D341Med (cell line): ENCODE measurements around the gene QRICH2.
"Not testable (repeated sequence)": the region's sequence is repeated elsewhere in the genome, so short reads cannot be mapped to it uniquely, and the experiment has no call there.

ENCODE experiments used
- DNase-seq: peaks from one replicate; pipeline ENCODE4 v3.0.0; 2012; ENCODE audit warnings: low spot score

Gene QRICH2

DNA sequence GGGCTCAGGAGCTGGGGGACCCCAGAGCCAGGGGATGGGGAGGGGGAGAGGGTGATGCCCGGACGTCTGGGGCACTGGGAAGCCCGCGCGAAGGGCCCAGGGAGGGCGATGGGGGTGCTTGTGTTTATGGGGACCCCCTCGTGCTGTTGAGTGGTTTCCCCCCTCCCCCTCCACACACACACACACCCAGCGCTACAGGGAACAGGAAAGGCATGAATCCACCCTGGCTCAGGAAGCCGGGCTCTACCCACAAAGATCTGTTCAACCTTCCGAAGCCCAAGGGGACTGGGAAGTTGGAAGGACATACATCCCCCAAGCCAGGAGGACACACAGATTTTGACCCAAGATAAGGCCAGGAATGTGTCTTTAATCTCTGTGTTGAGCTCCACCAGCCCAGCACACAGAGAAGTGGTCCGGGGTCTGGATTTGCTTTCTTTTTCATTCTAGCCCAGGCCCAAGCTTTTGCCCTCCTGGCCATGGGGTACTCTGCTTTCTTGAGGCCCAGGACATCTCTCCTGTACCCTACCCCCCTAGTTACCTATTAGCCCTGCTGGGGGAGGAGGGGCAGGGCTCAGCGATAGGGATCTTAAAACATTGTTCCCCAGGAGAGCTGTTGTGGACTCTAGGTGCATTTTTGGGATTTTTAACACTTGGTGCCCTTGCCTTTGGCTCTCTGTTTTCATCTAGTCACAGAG, 41.7 kb downstream of the QRICH2 start:
- peak; percentile 44 for DNase-seq

DNA sequence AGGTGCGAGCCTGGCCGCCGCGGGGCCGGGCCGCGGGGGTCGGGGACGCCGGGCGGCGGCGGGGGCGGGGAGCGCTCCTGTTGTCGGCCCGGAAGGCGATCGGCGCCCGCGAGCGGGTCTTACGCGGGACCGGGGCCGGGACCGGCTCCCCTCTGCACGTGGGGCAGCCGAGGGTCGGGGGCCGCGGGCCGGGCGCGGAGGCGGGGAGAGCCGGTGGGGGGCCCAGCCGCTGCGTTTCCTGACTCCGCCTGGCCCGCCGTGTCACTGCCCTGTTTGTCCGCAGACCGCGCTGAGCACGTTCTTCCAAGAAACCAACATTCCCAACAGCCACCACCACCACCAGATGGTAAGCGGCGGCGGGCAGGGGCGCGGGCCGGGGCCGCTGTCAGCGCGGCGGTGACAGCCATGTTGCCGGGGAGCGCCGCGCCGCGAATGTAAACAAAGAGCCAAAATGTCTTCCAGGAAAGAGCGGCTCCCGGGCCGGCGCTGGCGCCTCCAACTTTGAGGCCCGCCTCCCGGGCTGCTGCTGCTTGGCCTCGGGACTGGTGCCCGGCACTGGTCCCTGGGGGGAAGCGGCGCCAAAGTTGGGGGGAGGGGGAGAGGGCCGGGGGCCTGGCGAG, 42.3 kb downstream of the QRICH2 start:
- peak; percentile 89 for DNase-seq

DNA sequence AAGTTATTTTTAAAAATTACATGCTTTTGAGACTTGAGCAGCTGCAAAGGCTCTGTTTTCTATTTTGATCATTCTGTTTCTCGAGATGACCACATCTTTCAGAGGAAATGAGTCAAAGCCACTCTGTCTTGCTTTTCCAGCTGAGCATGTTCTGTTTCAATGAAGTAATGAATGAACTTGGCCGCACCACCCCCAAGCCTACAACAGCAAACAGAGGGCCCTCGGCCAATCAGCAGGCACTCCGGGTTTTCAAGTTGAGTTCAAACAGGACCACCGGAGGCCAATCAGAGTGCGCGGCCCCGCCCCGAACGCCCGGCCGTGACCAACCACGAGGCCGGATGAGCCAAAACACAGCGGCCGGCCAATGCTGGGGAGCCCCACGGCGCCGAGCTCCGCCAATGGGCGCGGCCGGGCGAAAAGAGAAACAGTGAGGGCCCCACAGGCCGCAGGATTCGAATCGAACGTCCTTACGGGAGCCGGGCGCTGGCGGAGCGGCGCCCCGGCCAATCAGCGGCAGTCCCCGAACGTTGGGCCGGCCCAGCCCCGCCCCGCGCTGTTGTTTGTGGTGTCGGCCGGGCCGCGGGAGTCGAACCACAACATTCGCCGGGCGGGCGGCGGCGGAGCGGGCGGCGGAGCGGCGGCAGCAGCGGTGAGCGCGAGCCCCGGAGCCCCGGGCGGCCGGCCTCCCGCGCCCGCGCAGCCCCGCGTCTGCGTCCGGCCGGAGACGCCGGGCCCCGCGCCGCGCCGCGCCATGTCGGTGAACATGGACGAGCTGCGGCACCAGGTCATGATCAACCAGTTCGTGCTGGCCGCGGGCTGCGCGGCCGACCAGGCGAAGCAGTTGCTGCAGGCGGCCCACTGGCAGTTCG, 43.1 kb downstream of the QRICH2 start, which contains the start of gene UBALD2:
TSS of gene UBALD2 (plus strand) at position 594 of the 869 bp plus-strand sequence. CDS start at position 752, 158 bp downstream.
- DNase-seq, result peak; percentile 100

DNA sequence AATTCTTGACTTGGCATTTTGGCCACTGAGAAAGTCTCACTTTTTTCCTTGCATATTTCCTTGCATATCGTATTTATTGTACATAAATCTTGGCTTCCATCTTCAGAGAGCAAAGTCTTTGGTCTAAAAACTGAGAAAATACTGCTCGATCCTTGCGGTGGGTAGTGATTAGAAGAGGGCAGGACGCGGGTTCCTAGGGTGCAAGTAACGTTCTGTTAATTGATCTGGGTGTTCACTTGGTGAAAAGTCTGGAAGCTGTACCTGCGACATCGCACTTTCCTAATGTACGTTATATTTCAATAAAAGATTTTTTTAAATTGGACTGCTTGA, 43.7 kb downstream of the QRICH2 start:
- DNase-seq, result peak; percentile 28

DNA sequence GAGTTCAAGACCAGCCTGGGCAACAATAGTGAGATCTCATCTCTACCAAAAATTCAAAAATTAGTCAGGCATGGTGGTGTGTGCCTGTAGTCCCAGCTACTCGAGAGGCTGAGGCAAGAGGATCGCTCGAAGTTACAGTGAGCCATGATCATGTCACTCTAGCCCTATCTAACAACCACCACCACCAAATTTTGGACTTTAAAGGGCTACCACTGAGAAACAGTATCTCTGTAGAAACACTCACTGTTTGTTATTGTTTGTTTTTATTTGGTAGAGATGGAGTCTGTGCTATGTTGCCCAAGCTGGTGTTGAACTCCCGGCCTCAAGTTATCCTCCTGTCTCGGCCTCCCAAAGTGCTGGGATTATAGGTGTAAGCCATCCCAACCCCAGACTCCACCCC, 44.2 kb downstream of the QRICH2 start:
- DNase-seq, result no peak

DNA sequence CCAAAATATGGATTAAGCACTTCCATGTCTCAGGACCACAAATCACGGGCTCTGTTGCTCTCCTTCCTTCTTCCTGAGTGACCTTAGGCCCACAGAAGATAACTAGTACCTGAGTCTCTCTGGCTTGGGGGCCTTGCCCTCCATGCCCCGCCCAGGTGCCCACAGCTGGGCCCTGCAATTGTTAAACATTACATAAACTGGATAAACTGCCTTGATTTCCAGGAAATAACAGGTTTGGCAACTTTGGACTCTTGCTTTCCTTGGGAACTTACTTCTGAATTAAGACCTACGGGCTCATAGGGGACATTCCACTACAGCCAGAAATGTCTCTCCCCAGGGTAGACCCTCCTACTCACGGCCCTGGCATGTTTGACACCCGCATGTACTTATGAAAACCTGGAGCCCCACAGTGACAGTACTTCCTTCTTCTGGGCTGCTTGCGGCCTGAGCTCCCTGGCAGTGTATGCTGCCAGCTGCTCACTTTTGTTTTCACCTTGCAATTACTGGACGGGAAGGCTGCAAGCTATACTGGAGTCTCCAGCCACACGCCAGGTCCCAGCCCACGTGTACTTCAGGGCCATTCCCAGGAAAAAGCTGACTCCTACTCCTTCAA, 45.2 kb downstream of the QRICH2 start:
- peak; percentile 27 for DNase-seq

DNA sequence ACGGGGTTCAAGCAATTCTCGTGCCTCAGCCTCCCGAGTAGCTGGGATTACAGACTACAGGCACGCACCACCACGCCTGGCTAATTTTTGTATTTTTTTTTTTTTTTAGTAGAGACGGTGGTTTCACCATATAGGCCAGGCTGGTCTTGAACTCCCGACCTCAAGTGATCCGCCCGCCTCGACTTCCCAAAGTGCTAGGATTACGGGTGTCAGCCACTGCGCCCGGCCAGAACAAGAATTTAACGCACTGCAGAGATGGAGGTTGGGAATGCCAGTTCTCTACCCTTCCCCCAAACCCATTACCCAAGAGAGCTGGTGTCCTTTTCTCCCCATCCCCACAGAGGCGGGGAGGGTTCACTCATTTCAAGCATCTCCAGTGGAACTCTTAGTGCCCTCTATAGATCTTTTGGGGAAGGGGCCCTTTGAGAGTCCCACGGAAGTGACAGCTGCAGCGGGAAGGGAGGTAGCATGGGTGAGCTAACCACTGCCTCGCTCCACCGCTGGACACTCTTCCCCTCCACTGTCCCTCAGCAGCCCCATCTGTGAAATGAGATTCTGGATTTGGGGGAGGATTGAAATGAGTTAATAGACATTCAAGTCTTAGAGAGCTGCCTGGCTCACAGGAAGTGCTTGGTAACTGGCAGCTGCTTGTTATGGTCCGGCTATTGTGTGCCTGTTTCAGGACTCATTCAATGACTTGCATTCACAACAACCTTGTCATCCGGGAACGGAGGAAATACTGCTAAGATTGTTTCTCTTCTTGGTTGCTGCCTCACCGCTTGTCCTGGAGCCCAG, 46.5 kb downstream of the QRICH2 start:
- peak; percentile 18 for DNase-seq

DNA sequence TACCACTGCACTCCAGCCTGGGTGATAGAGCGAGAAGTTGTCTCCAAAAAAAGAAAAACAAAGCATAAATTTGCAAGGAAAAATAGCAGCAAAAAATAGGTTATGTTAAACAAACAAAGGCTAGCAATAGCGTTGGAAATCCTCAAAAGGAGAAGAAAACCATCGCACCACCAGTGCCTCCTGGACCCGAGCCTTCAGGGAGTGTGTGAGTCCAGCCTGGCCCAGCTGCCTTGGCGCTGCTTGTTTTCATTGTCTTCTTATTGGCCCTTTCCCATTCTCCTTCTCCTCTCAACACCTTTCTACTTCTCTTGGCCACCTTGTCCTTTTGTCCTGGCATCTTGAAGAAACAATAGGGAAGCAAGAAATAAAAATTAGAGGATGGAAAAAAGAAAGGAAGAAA, 47.4 kb downstream of the QRICH2 start:
- DNase-seq, result no peak

DNA sequence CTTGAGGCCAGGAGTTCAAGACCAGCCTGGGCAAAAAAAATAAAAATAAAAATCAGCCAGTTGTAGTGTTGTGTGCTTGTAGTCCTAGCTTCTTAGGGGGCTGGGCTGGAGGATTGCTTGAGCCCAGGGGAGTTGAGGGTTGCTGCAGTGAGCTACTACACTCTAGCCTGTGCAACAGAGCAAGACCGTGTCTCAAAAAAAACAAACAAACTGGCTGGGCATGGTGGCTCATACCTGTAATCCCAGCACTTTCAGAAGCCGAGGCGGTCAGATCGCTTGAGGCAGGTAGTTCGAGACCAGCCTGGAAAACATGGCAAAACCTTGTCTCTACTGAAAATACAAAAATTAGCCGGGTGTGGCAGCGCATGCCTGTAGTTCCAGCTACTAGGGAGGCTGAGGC, 47.9 kb downstream of the QRICH2 start:
- DNase-seq, result no peak

DNA sequence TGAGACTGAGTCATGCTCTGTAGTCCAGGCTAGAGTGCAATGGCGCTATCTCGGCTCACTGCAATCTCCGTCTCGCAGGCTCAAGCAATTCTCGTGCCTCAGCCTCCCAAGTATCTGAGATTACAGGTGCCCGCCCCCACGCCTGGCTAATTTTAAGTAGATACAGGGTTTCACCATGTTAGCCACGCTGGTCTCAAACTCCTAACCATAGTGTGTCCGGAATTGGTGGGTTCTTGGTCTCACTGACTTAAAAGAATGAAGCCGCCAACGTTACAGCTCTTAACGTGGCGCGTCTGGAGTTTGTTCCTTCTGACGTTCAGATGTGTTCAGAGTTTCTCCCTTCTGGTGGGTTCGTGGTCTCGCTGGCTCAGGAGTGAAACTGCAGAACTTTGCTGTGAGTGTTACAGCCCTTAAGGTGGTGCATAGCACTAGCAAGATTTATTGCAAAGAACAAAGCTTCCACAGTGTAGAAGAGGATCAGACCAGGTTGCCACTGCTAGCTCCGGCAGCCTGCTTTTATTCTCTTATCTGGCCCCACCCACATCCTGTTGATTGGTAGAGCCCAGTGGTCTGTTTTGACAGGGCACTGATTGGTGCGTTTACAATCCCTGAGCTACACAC, 51.5 kb downstream of the QRICH2 start:
- DNase-seq, result not testable (repeated sequence)

DNA sequence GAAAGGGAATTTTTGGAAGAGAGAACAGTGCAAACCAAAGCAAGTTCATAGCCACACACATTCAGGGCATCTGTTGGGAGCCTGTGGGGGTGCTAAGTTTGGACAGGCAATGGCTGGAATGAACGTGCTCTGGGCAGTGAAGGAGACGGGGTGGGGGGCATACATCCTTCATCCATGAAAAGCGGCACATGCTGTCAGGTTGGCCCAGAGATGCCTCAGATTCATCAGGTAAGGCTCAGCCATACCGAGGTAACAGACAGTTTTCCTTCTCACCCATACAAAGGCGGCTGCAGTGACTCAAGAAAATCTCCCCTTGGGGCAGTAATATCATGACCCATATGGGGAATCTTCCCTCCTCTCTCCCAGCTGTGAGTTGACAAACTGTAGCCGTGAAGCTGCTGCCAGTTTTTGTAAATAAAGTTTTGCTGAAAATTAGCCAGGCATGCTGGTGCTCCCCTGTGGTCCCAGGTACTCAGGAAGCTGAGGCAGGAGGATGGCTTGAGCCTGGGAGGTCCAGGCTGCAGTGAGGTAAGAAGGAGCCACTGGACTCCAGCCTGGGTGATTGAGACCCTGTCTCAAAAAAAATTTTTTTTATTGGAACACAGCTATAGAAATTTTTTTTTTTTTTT, 52.2 kb downstream of the QRICH2 start:
- DNase-seq, result peak; percentile 21

DNA sequence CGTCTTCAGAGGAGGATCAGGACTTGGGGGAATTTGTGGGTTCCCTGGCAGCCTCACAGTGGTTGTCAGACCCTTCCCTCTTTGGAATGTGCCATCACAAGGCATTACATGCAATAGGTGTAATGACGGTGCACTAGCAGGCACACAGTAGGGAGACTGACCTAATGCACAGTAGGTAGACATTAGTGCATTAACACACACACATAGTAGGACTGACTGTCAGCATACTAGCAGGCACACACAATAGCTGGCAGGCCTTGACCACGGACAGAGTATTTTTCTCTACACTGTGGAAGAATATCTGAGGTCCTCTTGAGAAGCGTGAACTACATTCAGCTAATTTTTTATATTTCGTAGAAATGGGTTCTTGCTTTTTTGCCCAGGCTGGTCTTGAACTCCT, 53.8 kb downstream of the QRICH2 start:
- no peak for DNase-seq

DNA sequence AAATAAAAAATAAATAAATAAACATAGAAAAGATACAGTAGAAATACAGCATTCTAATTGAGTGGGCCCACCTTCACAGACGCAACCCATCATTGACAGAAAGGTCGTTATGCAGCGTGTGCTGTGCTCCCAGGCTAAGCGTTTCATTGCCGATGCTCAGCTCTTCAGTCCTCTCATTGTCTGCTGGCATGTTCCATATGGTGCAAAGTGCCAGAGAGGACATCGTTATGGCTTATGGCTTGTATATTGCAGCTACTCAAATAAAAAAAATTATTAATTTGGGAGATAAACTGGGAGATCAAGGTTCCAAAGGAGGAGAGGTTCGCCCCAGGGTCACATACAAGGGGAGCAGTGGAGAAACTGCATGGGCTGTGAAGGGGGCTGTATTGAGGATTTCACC, 54.2 kb downstream of the QRICH2 start:
- no peak for DNase-seq

DNA sequence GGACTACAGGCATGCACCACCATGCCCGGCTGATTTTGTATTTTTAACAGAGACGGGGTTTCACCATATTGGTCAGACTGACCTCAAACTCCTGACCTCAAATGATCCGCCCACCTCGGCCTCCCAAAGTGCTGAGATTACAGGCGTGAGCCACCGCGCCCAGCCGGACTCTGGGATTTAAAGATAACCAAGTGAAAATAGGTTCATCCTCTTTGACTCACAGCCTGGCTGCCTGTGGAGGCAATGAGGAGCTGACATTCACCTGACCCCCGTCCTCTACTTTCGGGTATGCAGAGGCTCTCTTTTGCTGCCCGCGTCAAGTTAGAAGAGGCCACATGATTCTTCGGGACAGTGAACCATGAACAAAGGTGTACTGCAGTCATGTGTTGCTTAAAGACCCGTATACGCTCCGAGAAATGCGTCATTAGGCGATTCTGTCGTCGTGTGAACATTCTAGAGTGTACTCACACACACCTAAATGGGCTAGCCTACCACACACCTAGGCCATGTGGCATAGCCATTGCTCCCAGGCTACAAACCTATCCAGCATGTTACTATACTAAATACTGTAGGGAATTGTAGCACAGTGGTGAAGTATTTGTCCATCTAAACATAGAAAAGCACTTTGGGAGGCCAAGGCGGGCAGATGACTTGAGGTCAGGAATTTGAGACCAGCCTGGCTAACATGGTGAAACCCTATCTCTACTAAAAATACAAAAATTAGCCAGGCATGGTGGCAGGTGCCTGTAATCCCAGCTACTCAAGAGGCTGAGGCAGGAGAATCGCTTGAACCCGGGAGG, 54.9 kb downstream of the QRICH2 start:
- not testable (repeated sequence) for DNase-seq

DNA sequence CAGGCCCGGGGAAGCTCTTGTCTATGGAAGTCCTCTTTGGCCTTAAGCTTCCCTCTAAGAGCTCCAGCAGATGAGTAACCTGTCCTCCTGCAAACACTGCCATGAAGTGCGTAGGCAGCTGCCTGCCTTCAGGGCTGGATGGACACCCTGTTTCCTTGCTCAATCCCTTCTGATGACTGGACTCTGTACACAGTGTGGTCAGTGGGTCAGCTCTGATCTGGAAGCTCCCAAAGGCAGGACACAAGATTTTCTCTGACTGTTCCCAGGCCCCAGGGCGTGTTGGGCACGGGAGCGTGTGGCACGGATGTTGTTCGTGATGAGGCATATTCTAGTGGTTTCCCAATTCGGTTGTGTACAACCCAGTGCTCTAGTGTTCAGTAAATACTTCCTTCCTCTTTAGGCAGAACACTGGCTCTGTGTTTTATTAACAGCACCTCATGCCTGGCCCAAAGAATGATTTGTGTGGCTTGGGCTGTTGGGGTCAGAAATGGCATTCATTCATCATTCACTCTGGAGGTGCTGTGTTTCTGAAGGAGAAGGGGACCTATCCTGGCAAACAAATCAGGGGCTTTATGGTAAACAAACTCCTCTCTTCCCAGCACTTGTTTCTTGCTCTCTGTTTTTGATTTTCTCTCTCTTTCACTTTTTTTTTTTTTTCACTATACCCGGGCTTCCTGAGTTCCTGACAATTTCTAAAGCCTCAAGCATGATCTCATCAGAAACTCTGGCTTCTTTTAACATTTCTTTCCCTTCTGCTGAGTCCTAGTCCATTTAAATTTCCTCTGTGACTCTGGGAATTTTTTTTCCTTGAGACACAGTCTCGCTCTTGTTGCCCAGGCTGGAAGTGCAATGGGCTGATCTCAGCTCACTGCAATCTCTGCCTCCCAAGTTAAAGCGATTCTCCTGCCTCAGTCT, 55.8 kb downstream of the QRICH2 start:
- no peak for DNase-seq

DNA sequence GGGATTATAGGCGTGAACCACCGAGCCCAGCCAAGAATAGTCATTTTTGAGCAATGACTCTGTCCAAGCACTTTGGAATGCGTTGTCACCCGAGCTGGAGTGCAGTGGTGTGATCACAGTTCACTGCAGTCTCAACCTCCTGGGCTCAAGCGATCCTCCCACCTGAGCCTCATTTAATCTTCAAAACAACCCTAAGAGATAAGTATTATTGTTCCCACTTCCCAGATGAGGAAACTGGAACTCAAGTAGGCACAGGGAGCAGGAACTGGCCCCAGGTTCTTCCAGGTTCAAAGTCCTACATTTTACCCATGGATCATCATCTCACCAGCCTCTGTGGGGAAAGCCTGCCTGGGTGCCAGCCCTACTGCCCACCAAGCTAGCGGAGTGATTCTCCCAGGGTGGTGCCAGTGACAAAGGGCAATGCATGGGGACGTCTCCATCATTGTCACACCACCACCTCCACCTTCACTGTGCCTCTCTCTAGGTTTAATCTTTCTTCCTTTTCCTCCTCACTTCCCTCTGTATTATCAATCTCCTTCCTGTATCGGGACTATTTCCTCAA, 56.5 kb downstream of the QRICH2 start:
- no peak for DNase-seq

DNA sequence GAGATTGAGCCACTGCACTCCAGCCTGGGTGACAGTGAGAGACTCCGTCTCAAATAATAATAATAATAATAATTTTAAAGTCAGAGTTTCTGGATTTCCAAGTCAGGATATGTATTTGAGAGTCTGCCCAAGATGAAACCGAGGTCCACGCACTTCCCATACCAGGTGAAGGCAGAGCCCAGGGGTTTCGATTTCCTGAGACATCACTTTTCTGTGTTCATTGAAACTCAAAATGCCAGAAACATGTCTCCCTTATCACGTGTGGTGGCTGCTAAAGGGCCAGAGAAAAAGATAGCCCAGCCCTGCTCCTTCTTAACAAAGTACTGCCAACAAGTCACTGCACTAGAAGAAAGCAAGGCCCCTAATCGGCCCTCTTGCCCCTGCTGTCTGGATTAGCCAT, 57.9 kb downstream of the QRICH2 start:
- no peak for DNase-seq

DNA sequence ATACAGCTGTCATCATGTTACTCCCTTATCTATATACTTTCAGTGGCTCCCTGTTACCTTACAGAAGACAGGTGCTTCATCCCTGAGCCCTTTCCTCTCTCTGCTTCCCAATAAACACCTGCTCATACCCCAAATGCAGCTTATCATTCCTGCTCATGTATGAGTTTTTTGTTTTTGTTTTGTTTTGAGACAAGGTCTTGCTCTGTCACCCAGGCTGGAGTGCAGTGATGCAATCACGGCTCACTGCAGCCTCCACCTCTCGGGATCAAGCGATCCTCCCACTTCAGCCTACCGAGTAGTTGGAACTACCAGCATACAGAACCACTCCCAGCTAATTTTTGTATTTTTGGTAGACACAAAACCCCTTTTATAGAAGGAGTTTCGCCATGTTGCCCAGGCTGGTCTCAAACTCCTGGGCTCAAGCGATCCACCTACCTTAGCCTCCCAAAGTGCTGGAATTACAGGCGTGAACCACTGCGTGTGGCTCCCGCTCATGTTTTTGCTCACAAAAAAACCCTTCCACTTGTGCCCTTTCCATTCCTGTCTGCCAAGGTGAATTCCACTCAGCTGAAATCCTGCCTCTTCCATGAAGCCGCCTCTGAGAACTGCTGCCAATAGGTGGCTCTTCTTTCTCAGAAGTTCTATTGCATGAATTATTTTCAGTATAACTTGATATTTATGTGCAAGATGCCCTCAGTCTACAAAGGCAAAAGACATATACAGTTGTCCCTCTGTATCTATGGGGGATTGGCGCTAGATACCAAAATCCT, 59.9 kb downstream of the QRICH2 start:
- no peak for DNase-seq
